AG09309 (cell line): ENCODE results near the gene RNF212.

Source experiments
- DNase-seq: peaks from one replicate; pipeline ENCODE4 v3.0.0-alpha.2; 2010; ENCODE audit warnings: low read depth
- H3K4me3 ChIP-seq: 2 replicates; pipeline ENCODE4 v1.5.1; 2011; ENCODE audit warnings: mild to moderate bottlenecking, low read depth, low read length, moderate library complexity; ENCODE audit not compliant: control insufficient read depth
- TF ChIP-seq, protein P1 (sequence below): IDR thresholded peaks from 2 replicates; pipeline ENCODE4 v1.5.1; 2011; ENCODE audit warnings: mild to moderate bottlenecking, low read depth, low read length, inconsistent platforms; ENCODE audit not compliant: insufficient read depth, control insufficient read depth; ENCODE audit errors: missing control alignments

Gene RNF212, protein sequence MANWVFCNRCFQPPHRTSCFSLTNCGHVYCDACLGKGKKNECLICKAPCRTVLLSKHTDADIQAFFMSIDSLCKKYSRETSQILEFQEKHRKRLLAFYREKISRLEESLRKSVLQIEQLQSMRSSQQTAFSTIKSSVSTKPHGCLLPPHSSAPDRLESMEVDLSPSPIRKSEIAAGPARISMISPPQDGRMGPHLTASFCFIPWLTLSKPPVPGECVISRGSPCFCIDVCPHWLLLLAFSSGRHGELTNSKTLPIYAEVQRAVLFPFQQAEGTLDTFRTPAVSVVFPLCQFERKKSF

DNA sequence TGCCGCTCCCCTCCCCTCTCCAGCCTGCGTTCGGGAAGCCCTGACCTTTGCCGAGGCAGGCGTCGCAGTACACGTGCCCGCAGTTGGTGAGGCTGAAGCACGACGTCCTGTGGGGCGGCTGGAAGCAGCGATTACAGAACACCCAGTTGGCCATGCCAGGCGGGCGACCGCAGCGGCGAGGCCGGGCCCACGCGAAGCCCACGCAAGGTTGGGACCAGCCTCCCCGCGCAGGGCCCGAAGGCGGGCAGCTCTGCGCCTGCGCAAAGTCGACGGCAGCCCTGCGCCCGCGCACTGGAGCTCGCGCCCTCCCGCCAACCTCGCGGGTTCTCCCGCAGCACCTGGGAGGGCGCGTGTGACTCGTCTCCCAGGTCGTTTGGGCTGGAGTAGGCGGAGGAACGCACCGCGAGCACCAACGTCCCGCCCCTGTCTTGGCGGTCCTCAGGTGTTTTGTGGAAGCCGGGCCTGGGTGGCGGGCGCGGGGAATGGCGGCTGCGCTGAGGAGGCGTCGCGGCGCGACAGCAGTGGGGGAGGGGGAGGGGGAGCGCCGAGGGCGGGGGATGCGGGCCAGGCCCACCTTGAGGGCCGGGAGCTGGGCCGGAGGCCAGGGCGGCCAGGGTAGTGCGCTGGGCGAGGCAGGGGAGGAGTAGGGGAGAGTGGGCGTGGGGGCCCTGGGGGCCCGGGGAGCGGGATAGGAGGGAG is at the start of gene RNF212:
TSS of gene RNF212 (minus strand) at position 254 of the 699 bp plus-strand sequence. CDS start at position 154, 100 bp downstream.
- DNase-seq: no peak
- H3K4me3 ChIP-seq: peak within 1 kb of the TSS; percentile 35
- TF ChIP-seq, protein P1, sequence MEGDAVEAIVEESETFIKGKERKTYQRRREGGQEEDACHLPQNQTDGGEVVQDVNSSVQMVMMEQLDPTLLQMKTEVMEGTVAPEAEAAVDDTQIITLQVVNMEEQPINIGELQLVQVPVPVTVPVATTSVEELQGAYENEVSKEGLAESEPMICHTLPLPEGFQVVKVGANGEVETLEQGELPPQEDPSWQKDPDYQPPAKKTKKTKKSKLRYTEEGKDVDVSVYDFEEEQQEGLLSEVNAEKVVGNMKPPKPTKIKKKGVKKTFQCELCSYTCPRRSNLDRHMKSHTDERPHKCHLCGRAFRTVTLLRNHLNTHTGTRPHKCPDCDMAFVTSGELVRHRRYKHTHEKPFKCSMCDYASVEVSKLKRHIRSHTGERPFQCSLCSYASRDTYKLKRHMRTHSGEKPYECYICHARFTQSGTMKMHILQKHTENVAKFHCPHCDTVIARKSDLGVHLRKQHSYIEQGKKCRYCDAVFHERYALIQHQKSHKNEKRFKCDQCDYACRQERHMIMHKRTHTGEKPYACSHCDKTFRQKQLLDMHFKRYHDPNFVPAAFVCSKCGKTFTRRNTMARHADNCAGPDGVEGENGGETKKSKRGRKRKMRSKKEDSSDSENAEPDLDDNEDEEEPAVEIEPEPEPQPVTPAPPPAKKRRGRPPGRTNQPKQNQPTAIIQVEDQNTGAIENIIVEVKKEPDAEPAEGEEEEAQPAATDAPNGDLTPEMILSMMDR: no peak

DNA sequence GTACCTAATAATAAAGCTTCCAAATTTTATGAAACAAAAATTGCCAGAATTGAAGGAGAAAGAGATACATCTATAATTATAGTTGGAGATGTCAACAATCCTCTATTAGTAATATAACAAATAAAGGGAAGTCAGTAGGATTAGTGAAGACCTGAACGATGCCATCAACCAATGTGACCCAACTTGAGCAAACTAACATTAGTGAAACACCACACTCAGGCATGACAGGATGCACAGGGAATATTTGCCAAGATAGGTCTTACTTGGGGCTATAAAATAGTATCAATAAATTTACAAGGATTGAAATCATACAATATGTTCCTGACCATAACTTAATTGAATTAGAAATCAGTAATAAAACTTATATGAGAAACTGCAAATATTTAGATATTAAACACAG is 47.0 kb upstream of the RNF212 start:
- no peak for DNase-seq
- H3K4me3 ChIP-seq: no peak overlapping the region
- TF ChIP-seq, protein P1: no peak

DNA sequence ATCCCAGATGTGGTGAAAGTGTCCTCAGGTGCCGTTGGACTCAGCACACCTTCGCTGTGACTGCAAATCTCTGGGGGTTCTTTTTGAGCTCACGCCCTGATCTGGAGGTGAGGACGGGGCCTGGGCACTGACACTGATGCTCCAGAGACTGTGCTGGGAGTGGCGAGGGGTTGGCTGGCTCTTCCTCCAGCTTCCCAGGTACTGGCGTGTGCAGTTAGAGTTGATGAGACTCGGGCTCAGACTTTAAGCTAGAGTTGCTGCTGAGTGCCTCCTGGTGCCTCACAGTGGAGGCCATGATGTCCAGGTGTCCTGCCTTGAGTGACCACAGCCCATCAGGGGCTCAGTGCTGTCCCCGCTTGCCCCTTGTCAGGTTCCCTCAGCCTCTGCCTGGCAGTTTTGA is 42.7 kb upstream of the RNF212 start:
- no peak for DNase-seq
- H3K4me3 ChIP-seq: no peak overlapping the region
- TF ChIP-seq, protein P1: no peak

DNA sequence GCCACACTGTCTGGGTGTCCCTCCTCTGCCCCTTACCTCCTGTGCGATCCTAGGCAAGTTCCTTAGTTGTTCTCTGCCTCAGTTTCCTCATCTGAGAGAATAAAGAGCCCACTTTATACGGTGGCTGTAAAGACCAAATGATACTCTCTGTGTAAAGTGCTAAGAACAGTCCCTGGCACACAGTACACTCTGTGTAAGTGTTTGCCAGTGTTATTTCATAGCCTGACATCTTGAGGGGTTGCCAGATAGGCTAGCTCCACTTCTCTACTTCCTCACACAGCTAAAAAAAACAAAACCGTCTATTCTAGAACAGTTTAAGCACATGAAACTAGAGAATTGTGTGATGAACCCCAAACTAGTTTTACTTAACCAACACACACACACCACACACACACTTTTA is 42.0 kb upstream of the RNF212 start:
- TF ChIP-seq, protein P1: no peak
- no peak for DNase-seq
- no peak overlapping the region for H3K4me3 ChIP-seq

DNA sequence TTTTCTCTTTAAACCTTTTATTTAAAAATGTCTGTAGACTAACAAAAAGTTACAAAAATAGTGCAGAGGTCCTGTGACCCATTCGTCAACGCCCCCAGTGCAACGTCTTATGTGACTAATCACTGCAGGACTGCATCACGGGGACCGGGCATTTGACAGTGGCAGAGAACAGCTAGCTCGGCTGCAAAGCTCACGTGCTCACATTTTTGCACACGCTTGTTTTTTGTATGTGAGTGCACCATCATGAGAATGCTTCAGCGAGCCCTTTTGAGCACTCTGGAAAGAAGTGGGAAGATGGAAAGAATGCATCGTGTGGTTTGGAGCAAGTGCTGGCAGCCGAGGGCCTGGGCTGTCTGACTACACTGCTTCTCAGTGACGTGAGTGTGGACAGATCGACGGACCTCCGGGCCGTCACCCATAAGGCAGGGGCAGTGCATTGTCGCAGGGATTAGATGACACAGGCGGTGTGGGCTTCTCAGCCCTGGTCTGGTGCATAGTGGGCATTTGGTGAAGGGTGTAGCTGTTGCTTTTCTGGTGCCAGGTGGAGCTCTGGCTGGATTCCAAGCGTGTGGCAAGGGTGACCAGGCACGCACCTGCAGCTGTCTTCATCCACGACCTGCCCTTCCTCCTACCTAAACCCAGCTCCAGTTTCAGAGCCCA is 41.3 kb upstream of the RNF212 start:
- TF ChIP-seq, protein P1: no peak
- H3K4me3 ChIP-seq: no peak overlapping the region
- peak; percentile 17 for DNase-seq

DNA sequence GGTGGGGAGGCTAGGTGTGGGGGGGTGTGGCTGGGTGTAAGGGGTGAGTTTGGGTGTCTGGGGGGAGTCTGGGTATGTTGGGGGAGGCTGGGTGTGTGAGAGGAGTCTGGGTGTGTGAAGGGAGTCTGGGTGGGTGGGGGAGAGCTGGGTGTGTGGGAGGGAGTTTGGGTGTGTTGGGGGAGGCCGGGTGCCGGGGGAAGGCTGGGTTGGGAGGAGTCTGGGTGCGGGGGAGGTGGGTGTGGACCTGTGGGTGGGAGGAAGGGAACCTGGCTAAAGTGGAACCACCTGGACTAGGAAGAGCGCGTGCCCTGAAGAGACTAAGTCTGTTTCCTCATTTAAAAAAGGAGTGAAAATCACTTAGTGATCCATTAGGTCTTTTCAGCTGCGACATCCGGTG is 40.8 kb upstream of the RNF212 start:
- no peak overlapping the region for H3K4me3 ChIP-seq
- TF ChIP-seq, protein P1: no peak
- no peak for DNase-seq
